ENCODE measurements around the gene KRTAP5-1. TPM values are rescaled to one million over a fixed set of nuclear protein-coding genes. Genes with fewer than 3 reads are reported as not detected.
"Not testable (repeated sequence)": the region's sequence is repeated elsewhere in the genome, so short reads cannot be mapped to it uniquely, and the experiment has no call there.

The KRTAP5-1 gene
- total RNA-seq, 1 donor from 2014 or later, result not detected

- Histone ChIP-seq H3K27ac (no peak within 1 kb of the TSS), H3K4me1 (no peaks in the 10 kb centered on the region), H3K36me3 (no peaks in the 10 kb centered on the region), H3K9me3 (no peaks in the 10 kb centered on the region), H3K4me3 (no peak within 1 kb of the TSS), H3K27me3 (ENCODE audit: low read depth) (peaks cover 11% of the 10 kb centered on the region)
- DNase-seq (no peak), ATAC-seq (no peak)
- intact Hi-C loops (cut with DNase I), result no loop called here
- TF ChIP-seq CTCF (IDR thresholded peaks at IDR 0.05), result no peak
Observed at GRCh38 chr11:1622086-1622485, 37.0 kb upstream of the KRTAP5-1 start, which contains the start of gene KRTAP5-4. Gene KRTAP5-4, minus strand, starts transcription at chr11:1622138. Its CDS starts 45 bp downstream, at chr11:1622093.

- Histone ChIP-seq H3K4me3 (no peak overlapping the region), H3K27me3 (ENCODE audit: low read depth) (peaks cover 32% of the 10 kb centered on the region), H3K27ac (no peak overlapping the region), H3K4me1 (no peaks in the 10 kb centered on the region), H3K36me3 (no peaks in the 10 kb centered on the region), H3K9me3 (no peaks in the 10 kb centered on the region)
- intact Hi-C loops (cut with DNase I), result no loop called here
- DNase-seq (no peak), ATAC-seq (no peak)
- no peak for TF ChIP-seq CTCF (IDR thresholded peaks at IDR 0.05)
Observed at GRCh38 chr11:1619449-1619848, 34.4 kb upstream of the KRTAP5-1 start.

- H3K27ac ChIP-seq, result no peak overlapping the region
- peaks cover 32% of the 10 kb centered on the region for H3K27me3 ChIP-seq (ENCODE audit: low read depth)
- intact Hi-C loops (cut with DNase I), result no loop called here
- no peaks in the 10 kb centered on the region for H3K4me1 ChIP-seq
- no peaks in the 10 kb centered on the region for H3K36me3 ChIP-seq
- no peak for DNase-seq
- no peak for TF ChIP-seq CTCF (IDR thresholded peaks at IDR 0.05)
- no peak overlapping the region for H3K4me3 ChIP-seq
- no peaks in the 10 kb centered on the region for H3K9me3 ChIP-seq
- no peak for ATAC-seq
Observed at GRCh38 chr11:1618231-1618630, 33.1 kb upstream of the KRTAP5-1 start.

- intact Hi-C loops (cut with DNase I), result no loop called here
- no peaks in the 10 kb centered on the region for H3K4me1 ChIP-seq
- no peak within 1 kb of the TSS for H3K4me3 ChIP-seq
- no peak for TF ChIP-seq CTCF (IDR thresholded peaks at IDR 0.05)
- ATAC-seq (no peak), DNase-seq (no peak)
- no peaks in the 10 kb centered on the region for H3K9me3 ChIP-seq
- H3K27me3 ChIP-seq (ENCODE audit: low read depth), result peaks cover 15% of the 10 kb centered on the region
- H3K36me3 ChIP-seq, result no peaks in the 10 kb centered on the region
- H3K27ac ChIP-seq, result no peak within 1 kb of the TSS
Observed at GRCh38 chr11:1608363-1608762, 23.3 kb upstream of the KRTAP5-1 start, which contains the start of gene KRTAP5-3. Gene KRTAP5-3, minus strand, starts transcription at chr11:1608463. Its CDS starts 78 bp downstream, at chr11:1608385.

- H3K36me3 ChIP-seq; ATAC-seq; H3K4me1 ChIP-seq; H3K4me3 ChIP-seq; H3K9me3 ChIP-seq; H3K27ac ChIP-seq; intact Hi-C loops (cut with DNase I); DNase-seq: not testable (repeated sequence)
- peaks cover 15% of the 10 kb centered on the region for H3K27me3 ChIP-seq (ENCODE audit: low read depth)
Observed at GRCh38 chr11:1607901-1608300, 22.8 kb upstream of the KRTAP5-1 start.

GRCh38 chr11:1607156-1607845 lies 22.2 kb upstream of the KRTAP5-1 start:
- intact Hi-C loops (cut with DNase I); H3K27ac ChIP-seq; H3K36me3 ChIP-seq; H3K4me1 ChIP-seq; H3K9me3 ChIP-seq; DNase-seq; H3K4me3 ChIP-seq: not testable (repeated sequence)
- peak in 1 of 2 donors; percentile 29 for ATAC-seq
- H3K27me3 ChIP-seq (ENCODE audit: low read depth), result peaks cover 15% of the 10 kb centered on the region

GRCh38 chr11:1605923-1606322 lies 20.8 kb upstream of the KRTAP5-1 start:
- H3K27ac ChIP-seq; ATAC-seq; H3K9me3 ChIP-seq; H3K4me1 ChIP-seq; DNase-seq; intact Hi-C loops (cut with DNase I); H3K4me3 ChIP-seq; H3K36me3 ChIP-seq; H3K27me3 ChIP-seq (ENCODE audit: low read depth): not testable (repeated sequence)
